ENCODE data around the gene TSPAN32. TPM values are rescaled to one million over a fixed set of nuclear protein-coding genes. Genes with fewer than 3 reads are reported as not detected.
"Not testable (repeated sequence)": the region's sequence is repeated elsewhere in the genome, so short reads cannot be mapped to it uniquely, and the experiment has no call there.

The TSPAN32 gene
- total and polyA plus RNA-seq, 12 donors = 2.3 to 47.5 (median 23.3) TPM

GRCh38 chr11:2361565-2361964, 59.8 kb downstream of the TSPAN32 start:
- H3K4me3 ChIP-seq = no peak overlapping the region
- TF ChIP-seq CTCF (IDR thresholded peaks at IDR 0.05) = no peak
- H3K9me3 ChIP-seq = no peaks in the 10 kb centered on the region
- no peak for DNase-seq
- no peak for ATAC-seq
- H3K27me3 ChIP-seq = no peaks in the 10 kb centered on the region
- no peaks in the 10 kb centered on the region for H3K36me3 ChIP-seq
- WGBS, 2 donors = 69 to 77% methylated on average over 9 of the region's 9 CpGs
- intact Hi-C loops (cut with DNase I) = loop anchor here in 1 of 10 donors (5.0 kb wide), 1 partner anchor 34 kb away; no protein-coding TSS in a partner anchor
- H3K4me1 ChIP-seq = peaks cover 0 to 10% (median 4%) of the 10 kb centered on the region in 9 donors
- no peak overlapping the region for H3K27ac ChIP-seq

GRCh38 chr11:2362414-2362813, 60.6 kb downstream of the TSPAN32 start:
- peaks cover 0 to 19% (median 11%) of the 10 kb centered on the region in 9 donors for H3K4me1 ChIP-seq
- no peak overlapping the region for H3K4me3 ChIP-seq
- no peaks in the 10 kb centered on the region for H3K36me3 ChIP-seq
- 84 to 85% methylated on average over 7 of the region's 7 CpGs for WGBS, 2 donors
- ATAC-seq (no peak), DNase-seq (no peak)
- intact Hi-C loops (cut with DNase I) = loop anchor here in 1 of 10 donors (5.0 kb wide), 1 partner anchor 35 kb away; no protein-coding TSS in a partner anchor
- no peaks in the 10 kb centered on the region for H3K27me3 ChIP-seq
- TF ChIP-seq CTCF (IDR thresholded peaks at IDR 0.05) = no peak
- no peaks in the 10 kb centered on the region for H3K9me3 ChIP-seq
- no peak overlapping the region for H3K27ac ChIP-seq

GRCh38 chr11:2363130-2363529, 61.3 kb downstream of the TSPAN32 start:
- DNase-seq = no peak
- Histone ChIP-seq H3K4me1 (peaks cover 0 to 26% (median 18%) of the 10 kb centered on the region in 9 donors), H3K9me3 (no peaks in the 10 kb centered on the region), H3K36me3 (no peaks in the 10 kb centered on the region), H3K27me3 (no peaks in the 10 kb centered on the region), H3K4me3 (no peak overlapping the region), H3K27ac (no peak overlapping the region)
- ATAC-seq = no peak
- 81 to 85% methylated on average over 10 of the region's 10 CpGs for WGBS, 2 donors
- TF ChIP-seq CTCF (IDR thresholded peaks at IDR 0.05) = no peak
- intact Hi-C loops (cut with DNase I) = loop anchor here in 1 of 10 donors (5.0 kb wide), 1 partner anchor 36 kb away; no protein-coding TSS in a partner anchor

GRCh38 chr11:2363577-2364370, 62.0 kb downstream of the TSPAN32 start:
- H3K9me3 ChIP-seq = no peaks in the 10 kb centered on the region
- H3K4me3 ChIP-seq = no peak overlapping the region
- ATAC-seq (no peak), DNase-seq (no peak)
- peaks cover 0 to 30% (median 19%) of the 10 kb centered on the region in 9 donors for H3K4me1 ChIP-seq
- intact Hi-C loops (cut with DNase I) = loop anchor here in 2 of 10 donors (2.0 to 5.0 kb wide), 2 partner anchors 36 to 37 kb away; no protein-coding TSS in a partner anchor
- H3K27ac ChIP-seq = no peak overlapping the region
- 88% methylated on average over 15 of the region's 15 CpGs for WGBS, 2 donors
- H3K27me3 ChIP-seq = no peaks in the 10 kb centered on the region
- no peaks in the 10 kb centered on the region for H3K36me3 ChIP-seq
- no peak for TF ChIP-seq CTCF (IDR thresholded peaks at IDR 0.05)

GRCh38 chr11:2364386-2364785, 62.6 kb downstream of the TSPAN32 start:
- intact Hi-C loops (cut with DNase I) = loop anchor here in 2 of 10 donors (2.0 to 5.0 kb wide), 2 partner anchors 37 to 38 kb away; no protein-coding TSS in a partner anchor
- H3K36me3 ChIP-seq, H3K4me3 ChIP-seq, H3K27ac ChIP-seq, H3K9me3 ChIP-seq, ATAC-seq, H3K27me3 ChIP-seq, DNase-seq: not testable (repeated sequence)
- WGBS, 2 donors = 93 to 95% methylated on average over 12 of the region's 12 CpGs
- peaks cover 0 to 30% (median 19%) of the 10 kb centered on the region in 9 donors for H3K4me1 ChIP-seq
